ENCODE results near the gene PDE3A. TPM values are rescaled to one million over a fixed set of nuclear protein-coding genes. Genes with fewer than 3 reads are reported as not detected.

PDE3A gene
- total and polyA plus RNA-seq, 7 donors, result 0.53 to 4.1 (median 2.1) TPM

DNA sequence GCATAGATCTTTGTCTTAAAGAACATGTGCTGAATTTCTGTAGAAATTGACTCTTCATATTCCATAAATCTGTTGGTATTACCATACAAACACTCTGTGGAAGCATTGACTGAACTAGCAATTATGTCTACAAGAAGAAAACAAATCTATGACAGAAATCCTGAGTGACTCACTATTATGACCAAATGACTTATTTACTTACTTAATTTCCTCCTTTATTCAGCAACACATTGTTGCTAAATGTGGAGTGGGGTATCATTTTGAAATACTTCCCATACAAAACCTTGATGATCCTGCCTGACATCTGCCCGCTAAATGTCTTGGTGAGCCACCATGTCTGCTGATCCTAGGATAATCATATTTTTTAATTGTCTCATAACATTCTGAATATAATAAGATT is 227.7 kb downstream of the PDE3A start:
- WGBS, 3 donors, result 0 to 34% (median 1%) methylated on average over 1 of the region's 1 CpG
- H3K36me3 ChIP-seq (ENCODE audit: insufficient read depth in 1 of 2, low read depth in 1 of 2), result no peaks in the 10 kb centered on the region

DNA sequence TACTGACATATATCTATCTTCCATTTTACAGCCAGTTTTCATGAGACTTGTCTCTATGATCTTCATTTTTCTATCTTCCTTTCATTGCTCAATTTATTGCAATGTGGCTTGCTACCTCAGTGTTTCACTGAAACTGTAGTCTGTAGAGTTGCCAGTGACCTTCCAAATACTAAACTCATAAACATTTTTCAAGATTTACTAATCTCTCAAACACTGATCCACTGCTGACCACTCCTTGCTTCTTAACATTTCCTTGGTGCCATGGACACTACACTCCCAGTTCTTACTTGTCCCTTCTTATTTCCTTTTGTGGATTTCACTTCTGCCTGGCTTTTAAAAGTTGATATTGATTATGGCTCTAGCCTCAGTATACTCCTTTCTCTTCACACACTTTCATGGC is 231.4 kb downstream of the PDE3A start:
- no peaks in the 10 kb centered on the region for H3K9me3 ChIP-seq
- H3K4me1 ChIP-seq, result no peaks in the 10 kb centered on the region
- intact Hi-C loops (cut with DNase I), result loop anchor here in 1 of 2 donors (10.0 kb wide), 3 partner anchors 145 to 855 kb away; no protein-coding TSS in a partner anchor
- no peak overlapping the region for H3K4me3 ChIP-seq
- no peak overlapping the region for H3K27ac ChIP-seq
- no peaks in the 10 kb centered on the region for H3K27me3 ChIP-seq (ENCODE audit: insufficient read depth in 3 of 3, low read length in 2 of 3)
- DNase-seq (no peak), ATAC-seq (no peak)
- H3K36me3 ChIP-seq (ENCODE audit: insufficient read depth in 1 of 2, low read depth in 1 of 2), result no peaks in the 10 kb centered on the region
- TF ChIP-seq, protein P1, sequence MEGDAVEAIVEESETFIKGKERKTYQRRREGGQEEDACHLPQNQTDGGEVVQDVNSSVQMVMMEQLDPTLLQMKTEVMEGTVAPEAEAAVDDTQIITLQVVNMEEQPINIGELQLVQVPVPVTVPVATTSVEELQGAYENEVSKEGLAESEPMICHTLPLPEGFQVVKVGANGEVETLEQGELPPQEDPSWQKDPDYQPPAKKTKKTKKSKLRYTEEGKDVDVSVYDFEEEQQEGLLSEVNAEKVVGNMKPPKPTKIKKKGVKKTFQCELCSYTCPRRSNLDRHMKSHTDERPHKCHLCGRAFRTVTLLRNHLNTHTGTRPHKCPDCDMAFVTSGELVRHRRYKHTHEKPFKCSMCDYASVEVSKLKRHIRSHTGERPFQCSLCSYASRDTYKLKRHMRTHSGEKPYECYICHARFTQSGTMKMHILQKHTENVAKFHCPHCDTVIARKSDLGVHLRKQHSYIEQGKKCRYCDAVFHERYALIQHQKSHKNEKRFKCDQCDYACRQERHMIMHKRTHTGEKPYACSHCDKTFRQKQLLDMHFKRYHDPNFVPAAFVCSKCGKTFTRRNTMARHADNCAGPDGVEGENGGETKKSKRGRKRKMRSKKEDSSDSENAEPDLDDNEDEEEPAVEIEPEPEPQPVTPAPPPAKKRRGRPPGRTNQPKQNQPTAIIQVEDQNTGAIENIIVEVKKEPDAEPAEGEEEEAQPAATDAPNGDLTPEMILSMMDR (IDR thresholded peaks at IDR 0.05), result no peak

More for the DNA sequence above, 227.7 kb downstream of the PDE3A start:
- ATAC-seq (no peak), DNase-seq (no peak)
- Histone ChIP-seq H3K9me3 (no peaks in the 10 kb centered on the region), H3K27ac (no peak overlapping the region), H3K27me3 (ENCODE audit: insufficient read depth in 3 of 3, low read length in 2 of 3) (no peaks in the 10 kb centered on the region), H3K4me1 (no peaks in the 10 kb centered on the region), H3K4me3 (no peak overlapping the region)
- TF ChIP-seq, protein P1 (IDR thresholded peaks at IDR 0.05), result no peak
- intact Hi-C loops (cut with DNase I), result loop anchor here in 1 of 2 donors (10.0 kb wide), 2 partner anchors 681 to 851 kb away; no protein-coding TSS in a partner anchor

DNA sequence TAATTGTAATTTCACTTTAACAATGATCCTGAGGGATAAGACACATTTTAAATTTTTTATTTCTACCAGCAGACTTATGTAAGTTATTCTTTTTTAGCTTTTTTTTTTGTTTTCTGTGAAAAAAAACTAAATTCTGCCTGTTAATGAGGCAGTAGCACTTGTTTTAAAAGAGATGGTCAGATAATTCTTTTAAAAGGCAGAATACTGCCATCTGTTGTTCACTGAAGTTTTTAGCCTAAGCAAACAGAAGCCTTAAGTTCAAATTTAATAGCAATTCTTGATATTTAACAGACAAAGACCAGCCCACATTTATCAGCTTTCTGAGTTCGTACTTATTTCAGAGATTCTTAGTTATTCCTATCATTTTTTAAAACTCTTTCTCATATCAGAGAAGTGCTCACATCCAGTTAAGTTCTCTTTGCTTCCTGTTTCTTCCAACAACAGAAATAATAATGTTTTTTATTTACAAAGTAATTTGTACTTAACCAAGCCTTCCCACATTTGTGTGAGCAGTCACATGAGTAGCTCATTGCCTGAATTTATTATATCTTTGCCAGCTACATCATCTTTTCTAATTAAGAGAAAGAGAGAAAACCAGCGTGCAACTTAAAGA is 233.4 kb downstream of the PDE3A start:
- ATAC-seq (no peak), DNase-seq (no peak)
- Histone ChIP-seq H3K27ac (no peak overlapping the region), H3K4me3 (no peak overlapping the region), H3K9me3 (no peaks in the 10 kb centered on the region), H3K4me1 (no peaks in the 10 kb centered on the region), H3K27me3 (ENCODE audit: insufficient read depth in 3 of 3, low read length in 2 of 3) (no peaks in the 10 kb centered on the region), H3K36me3 (ENCODE audit: insufficient read depth in 1 of 2, low read depth in 1 of 2) (no peaks in the 10 kb centered on the region)
- 43 to 59% (median 48%) methylated on average over 2 of the region's 2 CpGs for WGBS, 3 donors
- intact Hi-C loops (cut with DNase I), result loop anchor here in 1 of 2 donors (10.0 kb wide), 1 partner anchor 147 kb away; no protein-coding TSS in a partner anchor
- TF ChIP-seq, protein P1 (IDR thresholded peaks at IDR 0.05), result peak; percentile 38

DNA sequence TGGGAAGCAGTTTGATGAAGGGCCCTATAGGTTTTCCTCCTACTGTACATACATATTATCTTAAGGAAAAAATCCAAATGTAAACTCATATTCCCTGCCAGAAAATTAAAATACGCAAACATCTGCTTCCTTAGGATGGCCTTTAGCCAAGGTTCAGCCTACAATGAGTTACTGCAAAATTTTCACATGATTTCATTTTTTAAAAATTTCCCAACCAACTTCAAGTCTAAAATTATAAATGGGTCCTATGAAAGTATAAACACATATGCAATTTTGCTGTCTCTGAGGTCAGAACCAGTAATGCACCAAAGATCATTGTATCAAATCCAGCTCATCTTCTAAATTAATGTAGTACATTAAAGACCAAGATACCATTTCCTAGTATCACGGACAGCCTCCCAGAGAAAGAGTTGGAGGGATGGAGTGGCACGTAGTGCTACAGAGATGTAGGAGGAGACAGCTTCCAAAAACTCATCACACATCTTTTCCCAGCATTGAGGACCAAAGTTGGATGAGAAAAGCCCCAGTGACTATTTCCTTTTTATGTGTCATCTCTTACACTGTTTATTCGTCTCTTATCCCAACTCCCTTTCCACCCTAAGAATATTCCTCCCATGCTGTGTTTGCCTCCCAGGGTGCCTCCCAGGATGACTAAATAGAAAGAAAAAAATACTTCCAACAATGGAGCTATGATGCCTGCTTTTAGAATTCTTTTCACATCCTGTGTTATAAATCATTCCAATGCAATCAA is 234.5 kb downstream of the PDE3A start:
- ATAC-seq, result no peak
- DNase-seq, result no peak
- TF ChIP-seq, protein P1 (IDR thresholded peaks at IDR 0.05), result no peak
- Histone ChIP-seq H3K4me1 (no peaks in the 10 kb centered on the region), H3K9me3 (no peaks in the 10 kb centered on the region), H3K27ac (peak overlapping the region; percentile 30), H3K4me3 (no peak overlapping the region), H3K27me3 (ENCODE audit: insufficient read depth in 3 of 3, low read length in 2 of 3) (no peaks in the 10 kb centered on the region), H3K36me3 (ENCODE audit: insufficient read depth in 1 of 2, low read depth in 1 of 2) (no peaks in the 10 kb centered on the region)
- 31 to 41% (median 35%) methylated on average over 4 of the region's 4 CpGs for WGBS, 3 donors
- intact Hi-C loops (cut with DNase I), result loop anchor here in 1 of 2 donors (10.0 kb wide), 1 partner anchor 148 kb away; no protein-coding TSS in a partner anchor

Data from psoas muscle (tissue), 8 donors.